ENCODE measurements around the gene UTP18.

Gene UTP18

GRCh38 chr17:51228161-51228560 lies 32.2 kb upstream of the UTP18 start:
- DNase-seq, result no peak
- Histone ChIP-seq H3K9me3 (ENCODE audit: severe bottlenecking) (no peaks in the 10 kb centered on the region), H3K4me3 (ENCODE audit: low read depth, low read length) (no peak overlapping the region), H3K27me3 (ENCODE audit: insufficient read depth, low read depth, severe bottlenecking) (no peaks in the 10 kb centered on the region), H3K27ac (no peak overlapping the region), H3K36me3 (peaks cover 24% of the 10 kb centered on the region)
- TF ChIP-seq, protein P1, sequence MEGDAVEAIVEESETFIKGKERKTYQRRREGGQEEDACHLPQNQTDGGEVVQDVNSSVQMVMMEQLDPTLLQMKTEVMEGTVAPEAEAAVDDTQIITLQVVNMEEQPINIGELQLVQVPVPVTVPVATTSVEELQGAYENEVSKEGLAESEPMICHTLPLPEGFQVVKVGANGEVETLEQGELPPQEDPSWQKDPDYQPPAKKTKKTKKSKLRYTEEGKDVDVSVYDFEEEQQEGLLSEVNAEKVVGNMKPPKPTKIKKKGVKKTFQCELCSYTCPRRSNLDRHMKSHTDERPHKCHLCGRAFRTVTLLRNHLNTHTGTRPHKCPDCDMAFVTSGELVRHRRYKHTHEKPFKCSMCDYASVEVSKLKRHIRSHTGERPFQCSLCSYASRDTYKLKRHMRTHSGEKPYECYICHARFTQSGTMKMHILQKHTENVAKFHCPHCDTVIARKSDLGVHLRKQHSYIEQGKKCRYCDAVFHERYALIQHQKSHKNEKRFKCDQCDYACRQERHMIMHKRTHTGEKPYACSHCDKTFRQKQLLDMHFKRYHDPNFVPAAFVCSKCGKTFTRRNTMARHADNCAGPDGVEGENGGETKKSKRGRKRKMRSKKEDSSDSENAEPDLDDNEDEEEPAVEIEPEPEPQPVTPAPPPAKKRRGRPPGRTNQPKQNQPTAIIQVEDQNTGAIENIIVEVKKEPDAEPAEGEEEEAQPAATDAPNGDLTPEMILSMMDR (IDR thresholded peaks at IDR 0.05; ENCODE audit: low read depth, low read length), result no peak

DNA sequence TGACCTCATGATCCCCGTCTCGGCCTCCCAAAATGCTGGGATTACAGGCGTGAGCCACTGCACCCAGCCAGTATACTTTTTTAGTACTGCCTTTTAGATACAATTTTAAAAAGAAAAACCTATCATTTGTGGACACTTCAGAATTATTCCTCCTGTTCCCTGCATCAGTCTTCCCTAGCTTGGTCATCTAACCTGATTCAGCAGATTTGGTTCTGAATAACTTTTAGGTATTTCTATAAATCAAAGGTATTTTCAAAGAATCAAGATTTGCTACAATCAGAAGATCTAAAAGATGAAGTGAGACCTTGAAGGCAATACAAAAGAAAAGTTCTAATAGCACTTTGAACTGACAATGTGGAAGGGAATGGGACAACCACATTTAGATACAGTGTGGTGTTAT lies 30.5 kb upstream of the UTP18 start:
- DNase-seq, result no peak
- Histone ChIP-seq H3K27me3 (ENCODE audit: insufficient read depth, low read depth, severe bottlenecking) (no peaks in the 10 kb centered on the region), H3K9me3 (ENCODE audit: severe bottlenecking) (no peaks in the 10 kb centered on the region), H3K36me3 (peaks cover 7% of the 10 kb centered on the region), H3K27ac (no peak overlapping the region), H3K4me3 (ENCODE audit: low read depth, low read length) (no peak overlapping the region)
- TF ChIP-seq, protein P1 (IDR thresholded peaks at IDR 0.05; ENCODE audit: low read depth, low read length), result no peak

- 0 out of 2 replicates have a peak, but pooled peaks cover 6% of the 10 kb centered on the region for H3K36me3 ChIP-seq
- no peak overlapping the region for H3K27ac ChIP-seq
- no peak overlapping the region for H3K4me3 ChIP-seq (ENCODE audit: low read depth, low read length)
- DNase-seq, result no peak
- H3K9me3 ChIP-seq (ENCODE audit: severe bottlenecking), result no peaks in the 10 kb centered on the region
- H3K27me3 ChIP-seq (ENCODE audit: insufficient read depth, low read depth, severe bottlenecking), result no peaks in the 10 kb centered on the region
- TF ChIP-seq, protein P1 (IDR thresholded peaks at IDR 0.05; ENCODE audit: low read depth, low read length), result no peak
Observed at GRCh38 chr17:51230306-51230705, 30.0 kb upstream of the UTP18 start.

DNA sequence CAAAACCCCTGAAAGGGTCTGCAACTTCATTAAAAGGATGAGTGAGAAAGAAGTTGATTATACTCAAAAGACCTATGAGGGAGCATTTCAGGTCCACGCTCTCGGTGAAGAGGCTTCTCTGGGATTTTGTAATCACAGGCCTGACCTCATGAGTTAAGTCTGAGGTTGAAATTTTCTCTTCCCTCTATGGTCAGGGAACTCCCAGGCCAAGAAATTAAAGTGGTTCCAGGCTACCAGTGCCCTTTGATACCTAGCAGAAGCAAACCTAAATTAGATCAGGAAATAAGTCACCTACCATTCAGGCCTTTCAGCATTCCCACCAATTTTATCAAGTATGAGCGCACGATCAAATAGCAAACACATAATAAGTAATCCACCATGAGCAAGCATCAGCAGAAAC lies 28.3 kb upstream of the UTP18 start:
- Histone ChIP-seq H3K4me3 (ENCODE audit: low read depth, low read length) (no peak overlapping the region), H3K36me3 (peaks cover 6% of the 10 kb centered on the region; the same call in 1 of the 2 replicates), H3K27me3 (ENCODE audit: insufficient read depth, low read depth, severe bottlenecking) (no peaks in the 10 kb centered on the region), H3K9me3 (ENCODE audit: severe bottlenecking) (no peaks in the 10 kb centered on the region), H3K27ac (no peak overlapping the region)
- TF ChIP-seq, protein P1 (IDR thresholded peaks at IDR 0.05; ENCODE audit: low read depth, low read length), result no peak
- DNase-seq, result no peak

- peaks cover 11% of the 10 kb centered on the region; the same call in 1 of the 2 replicates for H3K36me3 ChIP-seq
- DNase-seq, result no peak
- no peaks in the 10 kb centered on the region for H3K9me3 ChIP-seq (ENCODE audit: severe bottlenecking)
- H3K4me3 ChIP-seq (ENCODE audit: low read depth, low read length), result no peak overlapping the region
- no peak overlapping the region for H3K27ac ChIP-seq
- H3K27me3 ChIP-seq (ENCODE audit: insufficient read depth, low read depth, severe bottlenecking), result no peaks in the 10 kb centered on the region
- TF ChIP-seq, protein P1 (IDR thresholded peaks at IDR 0.05; ENCODE audit: low read depth, low read length), result no peak
Observed at GRCh38 chr17:51234162-51234561, 26.2 kb upstream of the UTP18 start.

DNA sequence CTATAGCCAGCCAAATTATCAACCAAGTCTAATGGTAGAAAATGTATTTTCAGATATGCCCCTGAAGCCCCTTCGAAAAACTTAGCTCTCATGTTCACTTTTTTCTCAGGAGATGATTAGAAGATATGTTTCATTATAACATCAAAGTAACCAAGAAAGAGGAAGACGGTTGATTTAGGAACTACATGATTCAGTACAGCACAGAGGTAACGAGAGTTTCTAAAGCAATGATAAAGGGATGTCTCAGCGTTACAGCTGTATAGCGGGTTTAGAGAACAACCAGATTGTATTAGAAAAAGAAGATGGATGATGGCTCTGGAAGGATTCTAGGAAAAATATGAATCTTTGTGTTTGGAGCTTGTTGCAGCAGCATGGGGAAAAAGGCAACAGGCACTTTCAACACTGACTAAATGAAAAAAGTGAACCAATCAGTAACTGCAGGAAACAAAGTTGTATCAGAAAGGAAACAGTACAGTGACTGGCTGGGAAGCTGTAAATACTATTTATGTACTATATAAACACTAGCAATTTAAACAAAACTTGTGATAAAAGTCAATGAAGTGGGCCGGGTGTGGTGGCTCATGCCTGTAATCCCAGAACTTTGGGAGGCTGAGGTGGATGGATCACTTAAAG lies 22.0 kb upstream of the UTP18 start:
- TF ChIP-seq, protein P1 (IDR thresholded peaks at IDR 0.05; ENCODE audit: low read depth, low read length), result no peak
- no peak overlapping the region for H3K27ac ChIP-seq
- no peak for DNase-seq
- H3K9me3 ChIP-seq (ENCODE audit: severe bottlenecking), result no peaks in the 10 kb centered on the region
- no peak overlapping the region for H3K4me3 ChIP-seq (ENCODE audit: low read depth, low read length)
- H3K27me3 ChIP-seq (ENCODE audit: insufficient read depth, low read depth, severe bottlenecking), result no peaks in the 10 kb centered on the region
- peaks cover 6% of the 10 kb centered on the region for H3K36me3 ChIP-seq

Measured in WERI-Rb-1 (cell line).